Neural progenitor cell (in vitro differentiated cells): ENCODE data around the gene SEC16B. TPM values are rescaled to one million over a fixed set of nuclear protein-coding genes. Genes with fewer than 3 reads are reported as not detected.
A peak's percentile ranks its signal among the peaks of the same experiment; 100 is the strongest.

Experiments used
- DNase-seq: peaks from one replicate; pipeline ENCODE4 v3.0.0-alpha.2; 2016; ENCODE audit warnings: low spot score
- H2AFZ ChIP-seq: fragments of 200-600 bp; sonication (generic); replicated peaks from 2 replicates; pipeline ENCODE4 v1.6.1; 2016; ENCODE audit warnings: antibody characterized with exemption
- H3F3A ChIP-seq: fragments of 200-600 bp; sonication (generic); 2 replicates; pipeline ENCODE4 v1.6.1; 2016; ENCODE audit warnings: antibody characterized with exemption, low read depth
- H3K27ac ChIP-seq: fragments of 200-600 bp; sonication (generic); 2 replicates; pipeline ENCODE4 v1.5.1; 2016; ENCODE audit warnings: mild to moderate bottlenecking
- H3K27me3 ChIP-seq: fragments of 200-600 bp; sonication (generic); 2 replicates; pipeline ENCODE4 v1.6.1; 2016; ENCODE audit warnings: mild to moderate bottlenecking, moderate library complexity
- H3K36me3 ChIP-seq: fragments of 200-600 bp; sonication (generic); 2 replicates; pipeline ENCODE4 v1.5.1; 2016
- H3K4me1 ChIP-seq: fragments of 200-600 bp; sonication (generic); 2 replicates; pipeline ENCODE4 v1.6.1; 2016; ENCODE audit warnings: mixed run types
- H3K4me2 ChIP-seq: fragments of 200-600 bp; sonication (generic); 2 replicates; pipeline ENCODE4 v1.6.1; 2016
- H3K4me3 ChIP-seq: fragments of 200-600 bp; sonication (generic); 2 replicates; pipeline ENCODE4 v1.5.1; 2016
- H3K79me2 ChIP-seq: fragments of 200-600 bp; sonication (generic); 2 replicates; pipeline ENCODE4 v1.6.1; 2016; ENCODE audit warnings: low read depth
- H3K9ac ChIP-seq: fragments of 200-600 bp; sonication (generic); 2 replicates; pipeline ENCODE4 v1.6.1; 2016
- H3K9me3 ChIP-seq: fragments of 200-600 bp; sonication (generic); 2 replicates; pipeline ENCODE4 v1.5.1; 2016; ENCODE audit warnings: low read depth
- H4K20me1 ChIP-seq: fragments of 200-600 bp; sonication (generic); 2 replicates; pipeline ENCODE4 v1.6.1; 2016; ENCODE audit warnings: low read depth
- H3K27ac Mint-ChIP-seq: 3 replicates; pipeline ENCODE4 v1.8.0; 2021; ENCODE audit warnings: mixed read lengths
- H3K27me3 Mint-ChIP-seq: 2 replicates; pipeline ENCODE4 v1.8.0; 2022; ENCODE audit warnings: low read depth, mild to moderate bottlenecking, inconsistent platforms, moderate library complexity, mixed read lengths; ENCODE audit not compliant: insufficient read depth
- H3K36me3 Mint-ChIP-seq: 3 replicates; pipeline ENCODE4 v1.8.0; 2021; ENCODE audit warnings: mixed read lengths
- H3K4me1 Mint-ChIP-seq: 3 replicates; pipeline ENCODE4 v1.8.0; 2021; ENCODE audit warnings: mixed read lengths
- H3K4me3 Mint-ChIP-seq: 3 replicates; pipeline ENCODE4 v1.8.0; 2021; ENCODE audit warnings: mild to moderate bottlenecking, moderate library complexity, mixed read lengths
- H3K9me3 Mint-ChIP-seq: 3 replicates; pipeline ENCODE4 v1.8.0; 2020; ENCODE audit warnings: mixed read lengths
- EZH2 ChIP-seq: fragments of 200-600 bp; sonication (generic); IDR thresholded peaks from 2 replicates; pipeline ENCODE4 v1.6.1; 2017; ENCODE audit warnings: antibody characterized with exemption, mild to moderate bottlenecking, moderate library complexity
- EZH2phosphoT487 ChIP-seq: fragments of 200-600 bp; sonication (generic); IDR thresholded peaks from 2 replicates; pipeline ENCODE4 v1.6.1; 2017; ENCODE audit warnings: antibody characterized with exemption
- small RNA-seq: library from RNA; depleted of rRNA; stranded (forward); fragments of <200 nt; gene quantifications from one replicate; pipeline ENCODE3, GENCODE V24; 2015
- total RNA-seq: library from RNA; depleted of rRNA; stranded (reverse); fragments of >200 nt; gene quantifications from 2 replicates; pipeline ENCODE4 v1.2.3, GENCODE V29; 2015; ENCODE audit warnings: low replicate concordance
- TF ChIP-seq, protein P1 (sequence below): fragments of 200-600 bp; sonication (generic); IDR thresholded peaks from 2 replicates; pipeline ENCODE4 v1.5.1; 2017; ENCODE audit warnings: antibody characterized with exemption, mild to moderate bottlenecking

The SEC16B gene
- total RNA-seq, 1 donor from 2014 or later, result 0.67 TPM

- Histone ChIP-seq H2AFZ (no peak overlapping the region), H4K20me1 (no peaks in the 10 kb centered on the region), H3K9ac (no peak overlapping the region), H3K36me3 (no peaks in the 10 kb centered on the region), H3K4me2 (no peak overlapping the region), H3K79me2 (no peaks in the 10 kb centered on the region), H3K9me3 (no peaks in the 10 kb centered on the region), H3F3A (peaks cover 5% of the 10 kb centered on the region), H3K27me3 (no peaks in the 10 kb centered on the region), H3K27ac (no peak overlapping the region), H3K4me3 (no peak overlapping the region), H3K4me1 (peaks cover 11% of the 10 kb centered on the region)
- Mint-ChIP-seq H3K4me3 (no peak overlapping the region), H3K9me3 (peaks cover 1% of the 10 kb centered on the region), H3K27me3 (no peaks in the 10 kb centered on the region), H3K4me1 (peaks cover 7% of the 10 kb centered on the region), H3K27ac (no peak overlapping the region), H3K36me3 (no peaks in the 10 kb centered on the region)
- TF ChIP-seq, protein P1, sequence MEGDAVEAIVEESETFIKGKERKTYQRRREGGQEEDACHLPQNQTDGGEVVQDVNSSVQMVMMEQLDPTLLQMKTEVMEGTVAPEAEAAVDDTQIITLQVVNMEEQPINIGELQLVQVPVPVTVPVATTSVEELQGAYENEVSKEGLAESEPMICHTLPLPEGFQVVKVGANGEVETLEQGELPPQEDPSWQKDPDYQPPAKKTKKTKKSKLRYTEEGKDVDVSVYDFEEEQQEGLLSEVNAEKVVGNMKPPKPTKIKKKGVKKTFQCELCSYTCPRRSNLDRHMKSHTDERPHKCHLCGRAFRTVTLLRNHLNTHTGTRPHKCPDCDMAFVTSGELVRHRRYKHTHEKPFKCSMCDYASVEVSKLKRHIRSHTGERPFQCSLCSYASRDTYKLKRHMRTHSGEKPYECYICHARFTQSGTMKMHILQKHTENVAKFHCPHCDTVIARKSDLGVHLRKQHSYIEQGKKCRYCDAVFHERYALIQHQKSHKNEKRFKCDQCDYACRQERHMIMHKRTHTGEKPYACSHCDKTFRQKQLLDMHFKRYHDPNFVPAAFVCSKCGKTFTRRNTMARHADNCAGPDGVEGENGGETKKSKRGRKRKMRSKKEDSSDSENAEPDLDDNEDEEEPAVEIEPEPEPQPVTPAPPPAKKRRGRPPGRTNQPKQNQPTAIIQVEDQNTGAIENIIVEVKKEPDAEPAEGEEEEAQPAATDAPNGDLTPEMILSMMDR, result no peak
- DNase-seq, result no peak
Observed at GRCh38 chr1:177897998-177898654, 71.7 kb downstream of the SEC16B start.

- TF ChIP-seq, protein P1, result no peak
- TF ChIP-seq EZH2, result no peak
- no peak for TF ChIP-seq EZH2phosphoT487
- Histone ChIP-seq H3K4me3 (no peak overlapping the region), H3K36me3 (no peaks in the 10 kb centered on the region), H3K4me1 (peaks cover 7% of the 10 kb centered on the region), H3K27me3 (no peaks in the 10 kb centered on the region), H3K9me3 (no peaks in the 10 kb centered on the region), H3K79me2 (no peaks in the 10 kb centered on the region), H3K27ac (no peak overlapping the region), H3F3A (peaks cover 2% of the 10 kb centered on the region), H4K20me1 (no peaks in the 10 kb centered on the region), H3K9ac (no peak overlapping the region), H2AFZ (no peak overlapping the region), H3K4me2 (no peak overlapping the region)
- H3K4me1 Mint-ChIP-seq, result peaks cover 3% of the 10 kb centered on the region
- no peaks in the 10 kb centered on the region for H3K36me3 Mint-ChIP-seq
- no peak overlapping the region for H3K4me3 Mint-ChIP-seq
- no peaks in the 10 kb centered on the region for H3K27me3 Mint-ChIP-seq
- H3K27ac Mint-ChIP-seq, result peak overlapping the region; percentile 80
- DNase-seq, result no peak
- H3K9me3 Mint-ChIP-seq, result peaks cover 5% of the 10 kb centered on the region
Observed at GRCh38 chr1:177897281-177897997, 72.4 kb downstream of the SEC16B start.

Small RNA genes lying within 50 kb of the gene (small RNA-seq; reads per million reads assigned to genes)
- not detected for gene AL359075.1

Other genes with a start within 250 kb of the SEC16B start
- 14.0 and 18.3 TPM in 2 replicates for gene RASAL2, start 124.0 kb upstream of the SEC16B start, total RNA-seq